PC-9 (cell line): ENCODE data around the gene RNF31. TPM values are rescaled to one million over a fixed set of nuclear protein-coding genes. Genes with fewer than 3 reads are reported as not detected.
A peak's percentile ranks its signal among the peaks of the same experiment; 100 is the strongest.

ENCODE experiments used
- BruUV-seq: library from RNA; stranded (reverse); fragments of 400-500 nt; replicated peaks from 2 replicates; lab custom pipeline; 2021; lab: Mats Ljungman, UMichigan
- CTCF ChIA-PET: fragments of 300-600 bp; sonication (Branson Sonifier 250); formaldehyde crosslinking; loops from one replicate; lab custom pipeline; 2022; ENCODE audit warnings: antibody characterized with exemption; lab: Charles Lee
- POLR2A ChIA-PET: fragments of 300-600 bp; sonication (Branson Sonifier 250); formaldehyde crosslinking; loops from one replicate; lab custom pipeline; 2022; ENCODE audit warnings: antibody characterized with exemption; ENCODE audit not compliant: unreplicated experiment; lab: Charles Lee
- DNase-seq, 2 experiments: peaks; one replicate each; pipeline versions ENCODE4 v3.0.0 to v3.0.0-alpha.2; 2015 to 2022; ENCODE audit warnings: mixed read lengths in 1 of 2
- H2AFZ ChIP-seq: fragments of 200-600 bp; sonication (generic); 2 replicates; pipeline ENCODE4 v1.8.1; 2017; ENCODE audit warnings: antibody characterized with exemption
- H3F3A ChIP-seq: fragments of 200-600 bp; sonication (generic); 2 replicates; pipeline ENCODE4 v1.8.1; 2017; ENCODE audit warnings: antibody characterized with exemption, mild to moderate bottlenecking, low read depth; ENCODE audit not compliant: insufficient read depth
- H3K27ac ChIP-seq: fragments of 200-600 bp; sonication (generic); 2 replicates; pipeline ENCODE4 v1.6.1; 2016; ENCODE audit warnings: mixed run types
- H3K27me3 ChIP-seq: fragments of 200-600 bp; sonication (generic); 2 replicates; pipeline ENCODE4 v1.6.1; 2016; ENCODE audit warnings: low read depth, mixed run types; ENCODE audit not compliant: insufficient read depth
- H3K36me3 ChIP-seq: fragments of 200-600 bp; sonication (generic); 2 replicates; pipeline ENCODE4 v1.6.1; 2016; ENCODE audit warnings: low read depth, mixed run types
- H3K4me1 ChIP-seq: fragments of 200-600 bp; sonication (generic); replicated peaks from 2 replicates; pipeline ENCODE4 v1.6.1; 2016; ENCODE audit warnings: mixed run types; ENCODE audit not compliant: insufficient read depth
- H3K4me2 ChIP-seq: fragments of 200-600 bp; sonication (generic); 2 replicates; pipeline ENCODE4 v1.6.1; 2017; ENCODE audit warnings: mixed run types
- H3K4me3 ChIP-seq: fragments of 200-600 bp; sonication (generic); 2 replicates; pipeline ENCODE4 v1.6.1; 2016; ENCODE audit warnings: mixed run types
- H3K79me2 ChIP-seq: fragments of 200-600 bp; sonication (generic); 2 replicates; pipeline ENCODE4 v1.6.1; 2017; ENCODE audit warnings: low read depth, mixed run types
- H3K9me2 ChIP-seq: fragments of 200-600 bp; sonication (generic); 2 replicates; pipeline ENCODE4 v1.8.1; 2017; ENCODE audit warnings: mild to moderate bottlenecking; ENCODE audit not compliant: insufficient read depth
- H3K9me3 ChIP-seq: fragments of 200-600 bp; sonication (generic); 2 replicates; pipeline ENCODE4 v1.8.1; 2016; ENCODE audit warnings: low read depth; ENCODE audit not compliant: insufficient read depth
- H4K20me1 ChIP-seq: fragments of 200-600 bp; sonication (generic); 2 replicates; pipeline ENCODE4 v1.8.1; 2017; ENCODE audit not compliant: insufficient read depth
- EZH2 ChIP-seq: fragments of 200-600 bp; sonication (generic); IDR thresholded peaks from 2 replicates; pipeline ENCODE4 v1.8.0; 2017; ENCODE audit warnings: antibody characterized with exemption, low read depth
- intact Hi-C: fragments of 100-400 bp; cut with micrococcal nuclease; formaldehyde crosslinking; loops from one replicate; pipeline ENCODE4 v1.10.0; 2022; ENCODE audit not compliant: unreplicated experiment
- total RNA-seq: library from RNA; stranded (reverse); gene quantifications from 2 replicates; pipeline ENCODE4 v1.2.3, GENCODE V29; 2021
- TF ChIP-seq, protein P1 (sequence below): fragments of 200-600 bp; sonication (generic); conservative IDR thresholded peaks from 2 replicates; pipeline ENCODE4 v1.6.1; 2017; ENCODE audit warnings: mixed run types, antibody characterized with exemption, mild to moderate bottlenecking, moderate library complexity

The RNF31 gene
- total RNA-seq, 1 experiment from 2014 or later, result 44.6 TPM

- peak overlapping the region; percentile 97 for H3K4me2 ChIP-seq
- H3K36me3 ChIP-seq, result peaks cover 8% of the 10 kb centered on the region; the same call in 1 of the 2 replicates
- intact Hi-C loops, result no loop called here
- no peaks in the 10 kb centered on the region for H4K20me1 ChIP-seq
- no peaks in the 10 kb centered on the region for H3K27me3 ChIP-seq
- no peak overlapping the region for H3K27ac ChIP-seq
- H3K79me2 ChIP-seq, result peaks cover 13% of the 10 kb centered on the region
- H3K9me3 ChIP-seq, result no peaks in the 10 kb centered on the region
- ChIA-PET CTCF (interaction anchor here (0.7 kb wide), 1 partner anchor 21 kb away, joined by 3 read pairs; no protein-coding TSS in a partner anchor), POLR2A (no interaction called here)
- H3K9me2 ChIP-seq, result no peaks in the 10 kb centered on the region
- peak overlapping the region; percentile 69 for H3K4me3 ChIP-seq
- TF ChIP-seq, protein P1, sequence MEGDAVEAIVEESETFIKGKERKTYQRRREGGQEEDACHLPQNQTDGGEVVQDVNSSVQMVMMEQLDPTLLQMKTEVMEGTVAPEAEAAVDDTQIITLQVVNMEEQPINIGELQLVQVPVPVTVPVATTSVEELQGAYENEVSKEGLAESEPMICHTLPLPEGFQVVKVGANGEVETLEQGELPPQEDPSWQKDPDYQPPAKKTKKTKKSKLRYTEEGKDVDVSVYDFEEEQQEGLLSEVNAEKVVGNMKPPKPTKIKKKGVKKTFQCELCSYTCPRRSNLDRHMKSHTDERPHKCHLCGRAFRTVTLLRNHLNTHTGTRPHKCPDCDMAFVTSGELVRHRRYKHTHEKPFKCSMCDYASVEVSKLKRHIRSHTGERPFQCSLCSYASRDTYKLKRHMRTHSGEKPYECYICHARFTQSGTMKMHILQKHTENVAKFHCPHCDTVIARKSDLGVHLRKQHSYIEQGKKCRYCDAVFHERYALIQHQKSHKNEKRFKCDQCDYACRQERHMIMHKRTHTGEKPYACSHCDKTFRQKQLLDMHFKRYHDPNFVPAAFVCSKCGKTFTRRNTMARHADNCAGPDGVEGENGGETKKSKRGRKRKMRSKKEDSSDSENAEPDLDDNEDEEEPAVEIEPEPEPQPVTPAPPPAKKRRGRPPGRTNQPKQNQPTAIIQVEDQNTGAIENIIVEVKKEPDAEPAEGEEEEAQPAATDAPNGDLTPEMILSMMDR, result no peak
- no peak overlapping the region for H2AFZ ChIP-seq
- no TSS peak for BruUV-seq
- no peak for DNase-seq
- peaks cover 11% of the 10 kb centered on the region for H3K4me1 ChIP-seq
- H3F3A ChIP-seq, result peaks cover 12% of the 10 kb centered on the region; the same call in 1 of the 2 replicates
These were observed 31.0 kb upstream of the RNF31 start for GRCh38 chr14:24116128-24116814.

DNA sequence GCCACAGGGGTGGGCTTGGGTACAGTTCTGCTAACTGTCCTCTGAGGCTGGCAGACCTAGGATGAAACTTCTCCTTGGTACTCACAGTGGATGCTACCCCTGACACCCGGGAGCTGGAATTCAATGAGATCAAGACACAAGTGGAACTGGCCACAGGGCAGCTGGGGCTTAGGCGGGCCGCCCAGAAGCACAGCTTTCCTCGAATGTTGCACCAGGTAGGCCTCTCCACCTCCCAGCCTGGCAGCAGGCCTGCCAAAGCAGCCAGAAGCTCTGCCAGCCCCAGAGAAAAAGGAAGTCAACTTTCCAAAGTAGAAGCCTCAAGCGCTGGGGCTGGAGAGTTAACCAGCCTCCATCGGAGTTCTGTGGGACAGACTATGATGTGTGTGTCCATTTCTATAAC is 30.1 kb upstream of the RNF31 start:
- Histone ChIP-seq H3K4me3 (no peak overlapping the region), H3K36me3 (peaks cover 8% of the 10 kb centered on the region; the same call in 1 of the 2 replicates), H4K20me1 (no peaks in the 10 kb centered on the region), H3K4me1 (peaks cover 11% of the 10 kb centered on the region), H3F3A (peaks cover 12% of the 10 kb centered on the region; the same call in 1 of the 2 replicates), H3K27ac (no peak overlapping the region), H3K9me3 (no peaks in the 10 kb centered on the region), H3K79me2 (peaks cover 13% of the 10 kb centered on the region), H3K27me3 (no peaks in the 10 kb centered on the region), H3K4me2 (no peak overlapping the region), H2AFZ (no peak overlapping the region), H3K9me2 (no peaks in the 10 kb centered on the region)
- no peak for DNase-seq
- intact Hi-C loops, result no loop called here
- TF ChIP-seq, protein P1, result no peak
- TF ChIP-seq EZH2, result no peak
- ChIA-PET POLR2A (no interaction called here), CTCF (interaction anchor here (0.5 kb wide), 1 partner anchor 506 kb away, joined by 14 read pairs; no protein-coding TSS in a partner anchor)
- BruUV-seq, result no TSS peak

GRCh38 chr14:24119691-24120090 is 27.6 kb upstream of the RNF31 start:
- BruUV-seq, result no TSS peak
- no peaks in the 10 kb centered on the region for H3F3A ChIP-seq
- peaks cover 8% of the 10 kb centered on the region; the same call in 1 of the 2 replicates for H3K36me3 ChIP-seq
- DNase-seq, result no peak
- H3K4me1 ChIP-seq, result peaks cover 11% of the 10 kb centered on the region
- H3K79me2 ChIP-seq, result peaks cover 13% of the 10 kb centered on the region
- no peak overlapping the region for H2AFZ ChIP-seq
- no peak overlapping the region for H3K4me2 ChIP-seq
- TF ChIP-seq, protein P1, result no peak
- TF ChIP-seq EZH2, result no peak
- H3K9me3 ChIP-seq, result no peaks in the 10 kb centered on the region
- no peaks in the 10 kb centered on the region for H3K9me2 ChIP-seq
- no peak overlapping the region for H3K27ac ChIP-seq
- H4K20me1 ChIP-seq, result no peaks in the 10 kb centered on the region
- no peaks in the 10 kb centered on the region for H3K27me3 ChIP-seq
- no peak overlapping the region for H3K4me3 ChIP-seq
- intact Hi-C loops, result no loop called here
- CTCF ChIA-PET, result no interaction called here
- POLR2A ChIA-PET, result no interaction called here
